Stimulated activated memory B cell treated with anti-CD40 and anti-IgM and Interleukin-4, amounts not matched to agents 10 μg/mL and 1 μg/mL and 100 μg/mL, for 72 hours (primary cell): Measurements from ENCODE around the gene CSNK1D.
"Not testable (repeated sequence)": the region's sequence is repeated elsewhere in the genome, so short reads cannot be mapped to it uniquely, and the experiment has no call there.

Experiments used
- ATAC-seq: fragments of 150-1000 bp; cut with Tn5 transposase; 2 replicates; pipeline ENCODE4 v1.10.0; 2021
- H3K27ac Mint-ChIP-seq: one replicate; pipeline ENCODE4 v1.8.0; 2022; ENCODE audit warnings: mild to moderate bottlenecking, mixed read lengths
- H3K27me3 Mint-ChIP-seq: one replicate; pipeline ENCODE4 v1.8.0; 2022; ENCODE audit warnings: mixed read lengths
- H3K36me3 Mint-ChIP-seq: one replicate; pipeline ENCODE4 v1.8.0; 2022; ENCODE audit warnings: mixed read lengths
- H3K4me1 Mint-ChIP-seq: one replicate; pipeline ENCODE4 v1.8.0; 2022; ENCODE audit warnings: mixed read lengths
- H3K4me3 Mint-ChIP-seq: one replicate; pipeline ENCODE4 v1.8.0; 2022; ENCODE audit warnings: mild to moderate bottlenecking, moderate library complexity, mixed read lengths
- H3K9me3 Mint-ChIP-seq: one replicate; pipeline ENCODE4 v1.8.0; 2022; ENCODE audit warnings: mixed read lengths

The CSNK1D gene

DNA sequence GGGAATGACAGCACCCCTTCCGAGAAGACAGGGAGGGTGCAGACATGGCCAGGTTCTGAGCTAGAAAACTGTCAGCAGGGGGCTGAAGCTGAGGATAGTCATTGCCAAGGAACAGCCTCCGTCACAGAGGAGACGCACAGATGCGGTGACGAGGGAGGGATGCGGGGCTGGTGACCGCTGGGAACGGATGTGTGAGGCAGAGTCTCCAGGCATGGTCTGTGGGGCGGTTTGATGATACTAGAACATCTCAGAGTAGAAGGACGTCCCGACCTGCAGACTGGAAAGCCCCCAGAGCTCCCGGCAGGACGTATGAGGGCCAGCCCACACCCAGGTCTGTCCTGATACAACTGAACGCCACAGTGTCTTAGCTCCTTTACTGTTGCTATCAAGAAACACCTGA, 1.8 kb upstream of the CSNK1D start:
- Mint-ChIP-seq H3K36me3 (peaks cover 11% of the 10 kb centered on the region), H3K27me3 (peaks cover 12% of the 10 kb centered on the region), H3K9me3 (no peaks in the 10 kb centered on the region), H3K27ac (no peak overlapping the region), H3K4me1 (peaks cover 31% of the 10 kb centered on the region), H3K4me3 (no peak overlapping the region)
- ATAC-seq: no peak

- Mint-ChIP-seq H3K4me1 (peaks cover 41% of the 10 kb centered on the region), H3K9me3 (no peaks in the 10 kb centered on the region), H3K27me3 (peaks cover 12% of the 10 kb centered on the region), H3K36me3 (peaks cover 21% of the 10 kb centered on the region), H3K27ac (peak overlapping the region; percentile 97), H3K4me3 (peak overlapping the region; percentile 88)
- ATAC-seq: no peak
These were observed 877 bp upstream of the CSNK1D start for GRCh38 chr17:82274134-82275020.

GRCh38 chr17:82272495-82273326, 789 bp downstream of the CSNK1D start:
- peak; percentile 66 for ATAC-seq
- H3K36me3 Mint-ChIP-seq: peaks cover 21% of the 10 kb centered on the region
- H3K4me3 Mint-ChIP-seq: peak overlapping the region; percentile 88
- no peaks in the 10 kb centered on the region for H3K9me3 Mint-ChIP-seq
- peaks cover 50% of the 10 kb centered on the region for H3K4me1 Mint-ChIP-seq
- no peaks in the 10 kb centered on the region for H3K27me3 Mint-ChIP-seq
- H3K27ac Mint-ChIP-seq: peak overlapping the region; percentile 97

GRCh38 chr17:82271401-82271800, 2.1 kb downstream of the CSNK1D start:
- H3K4me3 Mint-ChIP-seq: peak overlapping the region; percentile 7
- H3K36me3 Mint-ChIP-seq: peaks cover 24% of the 10 kb centered on the region
- no peak overlapping the region for H3K27ac Mint-ChIP-seq
- no peak for ATAC-seq
- H3K27me3 Mint-ChIP-seq: no peaks in the 10 kb centered on the region
- H3K4me1 Mint-ChIP-seq: peaks cover 63% of the 10 kb centered on the region
- no peaks in the 10 kb centered on the region for H3K9me3 Mint-ChIP-seq

- Mint-ChIP-seq H3K27me3 (no peaks in the 10 kb centered on the region), H3K4me3 (peak overlapping the region; percentile 23), H3K36me3 (peaks cover 31% of the 10 kb centered on the region), H3K9me3 (no peaks in the 10 kb centered on the region), H3K27ac (peak overlapping the region; percentile 37), H3K4me1 (peaks cover 71% of the 10 kb centered on the region)
- no peak for ATAC-seq
These were observed 2.8 kb downstream of the CSNK1D start for GRCh38 chr17:82270651-82271050.

- Mint-ChIP-seq H3K36me3 (peaks cover 33% of the 10 kb centered on the region), H3K4me3 (peak overlapping the region; percentile 23), H3K27ac (peak overlapping the region; percentile 37), H3K27me3 (no peaks in the 10 kb centered on the region), H3K4me1 (peaks cover 72% of the 10 kb centered on the region), H3K9me3 (no peaks in the 10 kb centered on the region)
- no peak for ATAC-seq
These were observed 3.5 kb downstream of the CSNK1D start for GRCh38 chr17:82269882-82270500.

- Mint-ChIP-seq H3K9me3 (no peaks in the 10 kb centered on the region), H3K27me3 (no peaks in the 10 kb centered on the region), H3K4me3 (no peak overlapping the region), H3K4me1 (peaks cover 72% of the 10 kb centered on the region), H3K36me3 (peaks cover 39% of the 10 kb centered on the region), H3K27ac (peak overlapping the region; percentile 37)
- no peak for ATAC-seq
These were observed 4.2 kb downstream of the CSNK1D start for GRCh38 chr17:82269138-82269881.

- no peaks in the 10 kb centered on the region for H3K9me3 Mint-ChIP-seq
- no peaks in the 10 kb centered on the region for H3K27me3 Mint-ChIP-seq
- peak overlapping the region; percentile 22 for H3K27ac Mint-ChIP-seq
- H3K4me3 Mint-ChIP-seq: no peak overlapping the region
- peaks cover 72% of the 10 kb centered on the region for H3K4me1 Mint-ChIP-seq
- peaks cover 42% of the 10 kb centered on the region for H3K36me3 Mint-ChIP-seq
- ATAC-seq: peak; percentile 21
These were observed 5.7 kb downstream of the CSNK1D start for GRCh38 chr17:82267575-82268379.

- Mint-ChIP-seq H3K9me3 (no peaks in the 10 kb centered on the region), H3K36me3 (peaks cover 48% of the 10 kb centered on the region), H3K4me1 (peaks cover 56% of the 10 kb centered on the region), H3K4me3 (no peak overlapping the region), H3K27me3 (no peaks in the 10 kb centered on the region), H3K27ac (peak overlapping the region; percentile 22)
- no peak for ATAC-seq
These were observed 7.4 kb downstream of the CSNK1D start for GRCh38 chr17:82266142-82266541.

DNA sequence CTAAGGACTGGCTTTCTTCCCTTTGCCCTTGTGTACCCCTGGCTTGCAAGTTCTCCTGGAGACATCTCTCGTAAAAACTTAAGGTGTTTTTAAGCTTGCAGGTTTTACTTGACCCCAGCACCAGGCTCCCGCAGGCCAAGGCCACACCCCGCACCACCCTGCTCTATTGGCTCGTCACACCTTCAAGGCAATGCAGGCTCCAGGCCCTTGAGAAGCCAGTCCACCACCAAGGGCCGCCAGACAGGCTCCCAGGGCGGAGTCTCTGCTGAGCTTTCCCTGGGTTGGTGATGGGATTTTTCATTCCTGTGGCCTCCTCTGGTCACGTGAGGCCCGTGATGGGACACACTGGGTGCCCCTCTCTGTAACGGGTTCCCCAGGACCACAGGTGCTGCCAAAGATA, 9.9 kb downstream of the CSNK1D start:
- H3K4me1 Mint-ChIP-seq: peaks cover 31% of the 10 kb centered on the region
- no peak for ATAC-seq
- no peaks in the 10 kb centered on the region for H3K27me3 Mint-ChIP-seq
- H3K4me3 Mint-ChIP-seq: no peak overlapping the region
- no peaks in the 10 kb centered on the region for H3K9me3 Mint-ChIP-seq
- no peak overlapping the region for H3K27ac Mint-ChIP-seq
- peaks cover 49% of the 10 kb centered on the region for H3K36me3 Mint-ChIP-seq

DNA sequence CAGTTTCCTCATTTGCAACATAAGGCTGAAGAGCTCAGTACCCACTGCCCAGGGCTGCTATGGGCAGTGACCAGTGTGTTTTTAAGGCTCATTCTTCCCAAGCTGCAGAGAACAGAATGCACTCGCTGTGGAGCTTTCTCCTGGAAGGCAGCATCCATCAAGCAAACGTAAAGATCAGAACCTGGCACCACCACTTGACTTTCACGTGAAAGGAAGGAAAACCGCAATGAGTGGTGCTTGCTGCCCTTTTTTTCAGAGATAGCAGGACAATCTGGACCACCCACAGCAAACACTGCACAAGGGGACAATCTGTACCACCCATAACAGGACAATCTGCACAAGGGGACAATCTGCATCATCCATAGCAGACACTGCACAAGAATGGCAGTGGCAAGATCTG, 11.2 kb downstream of the CSNK1D start:
- H3K27ac Mint-ChIP-seq: no peak overlapping the region
- H3K27me3 Mint-ChIP-seq: no peaks in the 10 kb centered on the region
- ATAC-seq: no peak
- peaks cover 23% of the 10 kb centered on the region for H3K4me1 Mint-ChIP-seq
- H3K36me3 Mint-ChIP-seq: peaks cover 59% of the 10 kb centered on the region
- H3K4me3 Mint-ChIP-seq: no peak overlapping the region
- no peaks in the 10 kb centered on the region for H3K9me3 Mint-ChIP-seq

- not testable (repeated sequence) for H3K27ac Mint-ChIP-seq, H3K4me1 Mint-ChIP-seq, H3K27me3 Mint-ChIP-seq, ATAC-seq, H3K9me3 Mint-ChIP-seq, H3K4me3 Mint-ChIP-seq
- peaks cover 70% of the 10 kb centered on the region for H3K36me3 Mint-ChIP-seq
These were observed 13.2 kb downstream of the CSNK1D start for GRCh38 chr17:82259972-82260961.

DNA sequence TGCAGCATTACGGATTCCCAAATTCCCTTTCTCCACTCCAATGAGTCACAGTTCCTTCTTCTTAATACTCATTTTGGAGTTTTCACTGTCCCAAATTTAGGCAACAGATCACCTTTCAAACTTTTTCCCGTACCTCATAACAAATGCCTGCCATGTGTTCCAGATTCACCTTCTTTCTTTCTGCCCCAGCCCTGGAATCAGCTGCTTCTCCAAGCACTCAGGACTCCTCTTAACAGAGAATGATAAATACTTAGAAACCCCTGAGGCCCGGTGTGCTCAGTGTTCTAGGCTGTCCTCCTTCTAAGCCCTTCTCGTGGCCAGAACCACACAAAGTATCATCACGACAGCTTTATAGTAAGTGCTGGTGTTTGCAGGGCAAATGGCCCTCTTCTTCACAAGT, 14.9 kb downstream of the CSNK1D start:
- no peak overlapping the region for H3K4me3 Mint-ChIP-seq
- H3K4me1 Mint-ChIP-seq: peaks cover 8% of the 10 kb centered on the region

More for the DNA sequence above, 14.9 kb downstream of the CSNK1D start:
- Mint-ChIP-seq H3K9me3 (no peaks in the 10 kb centered on the region), H3K36me3 (peaks cover 60% of the 10 kb centered on the region), H3K27ac (no peak overlapping the region), H3K27me3 (no peaks in the 10 kb centered on the region)
- no peak for ATAC-seq
